Gastroesophageal sphincter (tissue), 4 donors: Measurements from ENCODE around the gene CTSZ. TPM values are rescaled to one million over a fixed set of nuclear protein-coding genes. Genes with fewer than 3 reads are reported as not detected.

Experiments used
- ATAC-seq: fragments of 150-250 bp; one replicate; pipeline ENCODE4 v1.9.1; 2016; ENCODE audit warnings: mild to moderate bottlenecking, moderate library complexity
- H3K27ac ChIP-seq, 4 donors: fragments of 200-600 bp; sonication (generic) in 3 of 4; 1 replicate in 3 of 4; 2 replicates in 1 of 4; pipeline ENCODE4 v1.5.1; 2016 to 2019
- H3K27me3 ChIP-seq: fragments of 200-600 bp; sonication (generic); one replicate; pipeline ENCODE4 v1.5.1; 2019
- H3K36me3 ChIP-seq, 2 donors: fragments of 200-600 bp; sonication (generic); one replicate each; pipeline ENCODE4 v1.5.1; 2019; ENCODE audit warnings: control low read depth in 1 of 2
- H3K4me1 ChIP-seq, 3 donors: fragments of 200-600 bp; sonication (generic); 1 replicate in 2 of 3; 2 replicates in 1 of 3; pipeline ENCODE4 v1.5.1; 2016 to 2019; ENCODE audit warnings: control low read depth in 2 of 3
- H3K4me3 ChIP-seq, 2 donors: fragments of 200-600 bp; sonication (generic); one replicate each; pipeline ENCODE4 v1.5.1; 2019; ENCODE audit warnings: mild to moderate bottlenecking in 1 of 2, moderate library complexity in 1 of 2
- H3K9me3 ChIP-seq, 3 donors: fragments of 200-600 bp; sonication (generic); one replicate each; pipeline ENCODE4 v1.5.1; 2017 to 2019; ENCODE audit warnings: control low read depth in 2 of 3
- EP300 ChIP-seq: sonication (generic); formaldehyde crosslinking; IDR thresholded peaks from one replicate; pipeline ENCODE4 v1.6.1; 2017; ENCODE audit warnings: antibody characterized with exemption, mild to moderate bottlenecking
- POLR2A ChIP-seq, 2 donors: fragments of 450-650 bp; IDR thresholded peaks; one replicate each; pipeline ENCODE4 v1.6.1; 2017; ENCODE audit warnings: antibody characterized with exemption in 2 of 2, mild to moderate bottlenecking in 2 of 2, moderate library complexity in 1 of 2
- POLR2AphosphoS5 ChIP-seq: sonication (generic); formaldehyde crosslinking; IDR thresholded peaks from one replicate; pipeline ENCODE4 v1.6.1; 2017; ENCODE audit warnings: antibody characterized with exemption
- WGBS, 2 donors: methylation state at CpG; one replicate each; pipeline ENCODE4 v1.1.5; 2018; ENCODE audit warnings: low coverage in 1 of 2; 5-methylcytosine and 5-hydroxymethylcytosine counted together
- total RNA-seq, 4 donors: library from RNA; depleted of rRNA; stranded (reverse); fragments of >200 nt; gene quantifications; one replicate each; pipeline ENCODE4 v1.1.0, GENCODE V29; 2016
- TF ChIP-seq, protein P1 (sequence below), 4 experiments: fragments of 200-600 bp in 2 of 4; fragments of 450-650 bp in 2 of 4; sonication (generic) in 1 of 4; IDR thresholded peaks; one replicate each; pipeline ENCODE4 v1.5.1; 2017 to 2019; ENCODE audit warnings: antibody characterized with exemption in 4 of 4, mild to moderate bottlenecking in 2 of 4, moderate library complexity in 2 of 4

The CTSZ gene
- total RNA-seq, 4 donors from 2014 or later = 167 to 222 (median 176) TPM

DNA sequence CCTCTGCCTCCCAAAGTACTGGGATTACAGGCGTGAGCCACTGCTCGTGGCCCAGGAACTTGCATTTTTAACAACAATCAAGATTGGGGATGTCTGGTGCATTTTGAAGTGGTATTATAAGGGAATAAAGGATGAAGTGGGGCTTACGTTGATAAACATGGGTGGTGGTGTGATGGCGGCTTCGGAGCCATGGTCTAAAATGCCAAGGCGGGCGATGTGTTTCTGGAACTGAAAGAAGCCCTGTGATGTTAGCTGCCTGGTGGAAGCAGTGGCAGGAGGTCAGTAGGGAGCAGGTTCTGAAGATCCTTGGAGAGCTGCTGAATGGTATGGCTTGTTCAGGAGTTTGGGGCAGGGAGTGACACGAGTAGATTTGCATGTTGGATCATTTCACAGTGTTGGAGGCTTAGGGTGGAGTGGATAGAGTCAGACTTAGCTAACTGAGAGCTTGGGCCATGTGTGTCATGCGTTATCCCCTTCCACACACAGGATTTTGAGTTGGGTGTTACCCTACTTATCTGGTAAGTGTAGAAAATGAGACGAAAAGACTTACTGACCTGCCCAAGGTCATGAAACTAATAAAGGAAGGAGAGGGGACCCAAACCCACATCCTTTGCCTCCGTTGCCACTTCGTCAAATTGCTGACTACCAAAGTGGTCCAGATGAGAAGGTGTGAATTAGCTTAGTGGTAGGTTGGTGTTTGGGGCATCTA lies 24.5 kb downstream of the CTSZ start:
- ATAC-seq = no peak
- no peaks in the 10 kb centered on the region for H3K27me3 ChIP-seq
- H3K4me3 ChIP-seq = peak overlapping the region in 1 of 2 donors; percentile 89
- TF ChIP-seq, protein P1, sequence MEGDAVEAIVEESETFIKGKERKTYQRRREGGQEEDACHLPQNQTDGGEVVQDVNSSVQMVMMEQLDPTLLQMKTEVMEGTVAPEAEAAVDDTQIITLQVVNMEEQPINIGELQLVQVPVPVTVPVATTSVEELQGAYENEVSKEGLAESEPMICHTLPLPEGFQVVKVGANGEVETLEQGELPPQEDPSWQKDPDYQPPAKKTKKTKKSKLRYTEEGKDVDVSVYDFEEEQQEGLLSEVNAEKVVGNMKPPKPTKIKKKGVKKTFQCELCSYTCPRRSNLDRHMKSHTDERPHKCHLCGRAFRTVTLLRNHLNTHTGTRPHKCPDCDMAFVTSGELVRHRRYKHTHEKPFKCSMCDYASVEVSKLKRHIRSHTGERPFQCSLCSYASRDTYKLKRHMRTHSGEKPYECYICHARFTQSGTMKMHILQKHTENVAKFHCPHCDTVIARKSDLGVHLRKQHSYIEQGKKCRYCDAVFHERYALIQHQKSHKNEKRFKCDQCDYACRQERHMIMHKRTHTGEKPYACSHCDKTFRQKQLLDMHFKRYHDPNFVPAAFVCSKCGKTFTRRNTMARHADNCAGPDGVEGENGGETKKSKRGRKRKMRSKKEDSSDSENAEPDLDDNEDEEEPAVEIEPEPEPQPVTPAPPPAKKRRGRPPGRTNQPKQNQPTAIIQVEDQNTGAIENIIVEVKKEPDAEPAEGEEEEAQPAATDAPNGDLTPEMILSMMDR (IDR thresholded peaks at IDR 0.05) = no peak
- TF ChIP-seq POLR2AphosphoS5 = no peak
- TF ChIP-seq POLR2A (IDR thresholded peaks at IDR 0.05) = no peak
- no peak for TF ChIP-seq EP300
- WGBS, 2 donors = 81 to 89% methylated on average over 8 to 10 of the region's 12 CpGs
- H3K36me3 ChIP-seq = peaks cover 0 to 16% of the 10 kb centered on the region in 2 donors
- peaks cover 0 to 46% (median 25%) of the 10 kb centered on the region in 3 donors for H3K4me1 ChIP-seq
- H3K27ac ChIP-seq = peak overlapping the region in 1 of 4 donors; percentile 89
- H3K9me3 ChIP-seq = no peaks in the 10 kb centered on the region

DNA sequence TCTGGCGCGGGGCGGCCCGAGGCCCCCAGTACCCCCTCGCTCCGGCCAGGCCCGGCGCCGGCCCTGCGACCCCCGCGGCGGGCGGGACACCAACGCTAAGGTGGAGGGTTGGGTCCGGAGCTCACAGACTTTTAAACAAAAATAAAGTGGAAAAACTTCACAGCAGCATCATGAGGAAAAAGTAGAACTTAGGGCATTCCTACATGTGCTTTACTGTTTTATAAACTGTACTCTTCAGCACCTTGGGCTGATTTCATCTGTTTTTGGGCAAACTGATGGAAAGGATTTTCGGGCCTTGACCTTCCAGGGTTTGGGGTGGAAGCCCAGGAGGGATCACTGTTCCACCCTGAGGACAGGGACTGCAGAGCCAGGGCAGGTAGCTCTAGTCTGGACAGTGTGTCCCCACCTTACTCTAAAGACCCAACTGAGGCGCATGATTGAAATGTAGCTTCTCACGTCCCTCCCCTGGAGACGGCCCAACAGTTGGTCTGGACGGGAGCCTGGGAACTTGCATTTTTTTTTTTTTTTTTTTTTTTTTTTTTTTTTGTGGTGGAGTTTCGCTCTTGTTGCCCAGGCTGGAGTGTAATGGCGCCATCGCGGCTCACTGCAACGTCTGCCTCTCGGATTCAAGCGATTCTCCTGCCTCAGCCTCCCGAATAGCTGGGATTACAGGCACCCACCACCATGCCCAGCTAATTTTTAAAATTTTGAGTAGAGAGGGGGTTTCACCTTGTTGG lies 25.3 kb downstream of the CTSZ start:
- Histone ChIP-seq H3K4me1 (peaks cover 0 to 46% (median 25%) of the 10 kb centered on the region in 3 donors), H3K4me3 (peak overlapping the region; percentile 68 to 89), H3K27me3 (no peaks in the 10 kb centered on the region), H3K9me3 (no peaks in the 10 kb centered on the region), H3K27ac (peak overlapping the region in 3 of 4 donors; percentile 86 to 93 (median 89)), H3K36me3 (peaks cover 0 to 8% of the 10 kb centered on the region in 2 donors)
- 23 to 60% methylated on average over 2 to 15 of the region's 29 CpGs for WGBS, 2 donors
- ATAC-seq = no peak
- TF ChIP-seq POLR2AphosphoS5 (no peak), POLR2A (IDR thresholded peaks at IDR 0.05) (no peak), EP300 (no peak)
- TF ChIP-seq, protein P1 (IDR thresholded peaks at IDR 0.05) = no peak

DNA sequence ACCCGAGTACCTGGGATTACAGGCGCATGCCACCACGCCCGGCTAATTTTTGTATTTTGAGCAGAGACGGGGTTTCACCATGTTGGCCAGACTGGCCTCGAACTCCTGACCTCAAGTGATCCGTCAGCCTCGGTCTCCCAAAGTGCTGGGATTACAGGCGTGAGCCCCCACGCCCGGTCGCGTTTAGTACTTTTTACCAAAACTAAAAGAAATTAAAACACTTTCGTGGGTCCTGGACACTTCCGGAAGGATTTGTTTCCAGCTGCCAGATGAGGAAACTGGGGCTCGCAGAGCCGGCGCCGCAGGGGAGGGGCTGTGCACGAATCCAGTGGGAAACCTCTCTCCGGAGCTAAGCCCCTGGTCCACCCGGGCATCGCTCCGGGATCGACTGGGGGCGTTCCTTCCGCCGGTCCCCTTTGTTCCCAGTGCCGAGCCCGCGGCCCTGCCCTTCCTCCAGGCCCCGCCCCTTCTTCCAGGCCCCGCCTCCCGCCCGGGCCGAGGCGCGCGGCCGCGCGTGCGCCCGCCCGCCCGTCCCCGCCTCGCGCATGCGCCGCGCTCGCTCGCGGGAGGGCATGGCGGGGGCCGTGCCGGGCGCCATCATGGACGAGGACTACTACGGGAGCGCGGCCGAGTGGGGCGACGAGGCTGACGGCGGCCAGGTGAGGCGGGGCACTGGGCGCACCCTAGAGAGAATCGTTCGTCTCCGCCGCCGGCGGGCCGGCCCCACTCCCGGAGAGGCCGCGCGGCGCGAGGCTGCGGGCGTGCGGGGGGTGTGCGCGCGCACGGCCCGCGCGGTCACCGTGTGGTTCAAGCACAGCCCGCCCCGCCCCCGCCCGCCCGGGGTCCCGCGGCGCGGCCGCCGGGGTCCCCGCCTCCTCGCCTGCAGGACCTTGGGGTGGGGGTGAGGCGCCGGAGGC lies 26.1 kb downstream of the CTSZ start, which contains the start of gene NELFCD:
NELFCD (plus strand) TSS at position 546 of the 917 bp plus-strand sequence; CDS start at position 600, 54 bp downstream.
- Histone ChIP-seq H3K36me3 (peaks cover 0 to under 1% of the 10 kb centered on the region in 2 donors), H3K4me3 (peak within 1 kb of the TSS; percentile 68 to 89), H3K27ac (peak within 1 kb of the TSS in 3 of 4 donors; percentile 86 to 93 (median 89)), H3K9me3 (peaks cover 0 to 8% (median 0%) of the 10 kb centered on the region in 3 donors), H3K4me1 (peaks cover 0 to 46% (median 22%) of the 10 kb centered on the region in 3 donors), H3K27me3 (no peaks in the 10 kb centered on the region)
- ATAC-seq = peak; percentile 94
- TF ChIP-seq POLR2A (IDR thresholded peaks at IDR 0.05) (peak; percentile 54 to 76), EP300 (no peak), POLR2AphosphoS5 (peak; percentile 60)
- TF ChIP-seq, protein P1 (IDR thresholded peaks at IDR 0.05) = no peak
- WGBS, 2 donors = 29% methylated on average over 9 of the region's 109 CpGs; no CpG with 5 or more reads in 1 of the 2 donors

DNA sequence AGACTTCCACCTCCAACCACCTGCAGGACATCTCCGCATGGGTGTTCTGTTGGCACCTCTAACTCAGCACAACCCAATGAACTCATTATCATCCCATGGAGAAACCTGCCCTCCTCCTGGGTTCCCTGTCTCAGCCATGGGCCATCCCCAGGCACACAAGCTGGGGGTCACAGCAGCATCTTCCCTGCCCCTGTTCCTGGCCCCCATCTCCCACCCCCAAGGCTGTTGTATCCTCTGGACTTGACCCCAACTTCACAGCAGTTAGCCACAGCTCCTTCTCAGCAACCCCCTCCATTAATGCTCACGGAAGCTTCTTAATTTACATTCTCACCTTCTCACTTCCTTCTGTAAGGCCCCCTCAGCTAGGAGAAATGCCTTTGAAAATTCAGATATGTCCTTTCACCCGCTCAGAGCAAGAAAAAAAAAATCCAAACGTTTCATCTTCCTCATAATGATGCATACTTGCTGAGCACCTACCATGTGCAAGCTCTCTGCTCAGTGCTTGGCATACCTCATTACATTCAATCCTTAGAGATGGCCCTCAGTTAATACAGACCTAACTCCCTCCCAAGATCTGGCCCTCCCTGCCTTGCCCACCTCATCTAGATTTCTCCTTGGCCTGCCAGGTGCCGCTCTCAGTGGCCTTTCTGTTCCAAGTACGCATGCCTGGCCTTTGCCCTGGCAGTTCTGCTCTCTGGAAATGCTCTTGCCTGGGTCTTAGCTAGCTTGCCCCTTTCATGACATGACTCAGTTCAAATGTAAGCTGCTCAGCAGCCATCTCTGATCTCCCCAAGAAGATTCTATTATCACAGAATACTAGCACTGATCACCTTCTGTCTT lies 28.5 kb downstream of the CTSZ start:
- Histone ChIP-seq H3K4me1 (peaks cover 0 to 24% (median 11%) of the 10 kb centered on the region in 3 donors), H3K36me3 (no peaks in the 10 kb centered on the region), H3K27me3 (no peaks in the 10 kb centered on the region), H3K9me3 (peaks cover 0 to 25% (median 0%) of the 10 kb centered on the region in 3 donors), H3K27ac (no peak overlapping the region), H3K4me3 (no peak overlapping the region)
- no peak for ATAC-seq
- TF ChIP-seq POLR2AphosphoS5 (no peak), POLR2A (IDR thresholded peaks at IDR 0.05) (no peak), EP300 (no peak)
- TF ChIP-seq, protein P1 (IDR thresholded peaks at IDR 0.05) = no peak
- WGBS, 2 donors = 59 to 75% methylated on average over 2 to 5 of the region's 6 CpGs
